PC-9 (cell line): ENCODE measurements around the gene CELF4. TPM values are rescaled to one million over a fixed set of nuclear protein-coding genes. Genes with fewer than 3 reads are reported as not detected.

Experiments used
- BruUV-seq: library from RNA; stranded (reverse); fragments of 400-500 nt; replicated peaks from 2 replicates; lab custom pipeline; 2021; lab: Mats Ljungman, UMichigan
- CTCF ChIA-PET: fragments of 300-600 bp; sonication (Branson Sonifier 250); formaldehyde crosslinking; loops from one replicate; lab custom pipeline; 2022; ENCODE audit warnings: antibody characterized with exemption; lab: Charles Lee
- POLR2A ChIA-PET: fragments of 300-600 bp; sonication (Branson Sonifier 250); formaldehyde crosslinking; loops from one replicate; lab custom pipeline; 2022; ENCODE audit warnings: antibody characterized with exemption; ENCODE audit not compliant: unreplicated experiment; lab: Charles Lee
- DNase-seq, 2 experiments: peaks; one replicate each; pipeline versions ENCODE4 v3.0.0 to v3.0.0-alpha.2; 2015 to 2022; ENCODE audit warnings: mixed read lengths in 1 of 2
- H2AFZ ChIP-seq: fragments of 200-600 bp; sonication (generic); 2 replicates; pipeline ENCODE4 v1.8.1; 2017; ENCODE audit warnings: antibody characterized with exemption
- H3F3A ChIP-seq: fragments of 200-600 bp; sonication (generic); 2 replicates; pipeline ENCODE4 v1.8.1; 2017; ENCODE audit warnings: antibody characterized with exemption, mild to moderate bottlenecking, low read depth; ENCODE audit not compliant: insufficient read depth
- H3K27ac ChIP-seq: fragments of 200-600 bp; sonication (generic); 2 replicates; pipeline ENCODE4 v1.6.1; 2016; ENCODE audit warnings: mixed run types
- H3K27me3 ChIP-seq: fragments of 200-600 bp; sonication (generic); 2 replicates; pipeline ENCODE4 v1.6.1; 2016; ENCODE audit warnings: low read depth, mixed run types; ENCODE audit not compliant: insufficient read depth
- H3K36me3 ChIP-seq: fragments of 200-600 bp; sonication (generic); 2 replicates; pipeline ENCODE4 v1.6.1; 2016; ENCODE audit warnings: low read depth, mixed run types
- H3K4me1 ChIP-seq: fragments of 200-600 bp; sonication (generic); replicated peaks from 2 replicates; pipeline ENCODE4 v1.6.1; 2016; ENCODE audit warnings: mixed run types; ENCODE audit not compliant: insufficient read depth
- H3K4me2 ChIP-seq: fragments of 200-600 bp; sonication (generic); 2 replicates; pipeline ENCODE4 v1.6.1; 2017; ENCODE audit warnings: mixed run types
- H3K4me3 ChIP-seq: fragments of 200-600 bp; sonication (generic); 2 replicates; pipeline ENCODE4 v1.6.1; 2016; ENCODE audit warnings: mixed run types
- H3K79me2 ChIP-seq: fragments of 200-600 bp; sonication (generic); 2 replicates; pipeline ENCODE4 v1.6.1; 2017; ENCODE audit warnings: low read depth, mixed run types
- H3K9me2 ChIP-seq: fragments of 200-600 bp; sonication (generic); 2 replicates; pipeline ENCODE4 v1.8.1; 2017; ENCODE audit warnings: mild to moderate bottlenecking; ENCODE audit not compliant: insufficient read depth
- H3K9me3 ChIP-seq: fragments of 200-600 bp; sonication (generic); 2 replicates; pipeline ENCODE4 v1.8.1; 2016; ENCODE audit warnings: low read depth; ENCODE audit not compliant: insufficient read depth
- H4K20me1 ChIP-seq: fragments of 200-600 bp; sonication (generic); 2 replicates; pipeline ENCODE4 v1.8.1; 2017; ENCODE audit not compliant: insufficient read depth
- CTCF ChIP-seq: fragments of 200-600 bp; sonication (generic); conservative IDR thresholded peaks from 2 replicates; pipeline ENCODE4 v1.6.1; 2017; ENCODE audit warnings: mixed run types, antibody characterized with exemption, mild to moderate bottlenecking, moderate library complexity
- EZH2 ChIP-seq: fragments of 200-600 bp; sonication (generic); IDR thresholded peaks from 2 replicates; pipeline ENCODE4 v1.8.0; 2017; ENCODE audit warnings: antibody characterized with exemption, low read depth
- intact Hi-C: fragments of 100-400 bp; cut with micrococcal nuclease; formaldehyde crosslinking; loops from one replicate; pipeline ENCODE4 v1.10.0; 2022; ENCODE audit not compliant: unreplicated experiment
- total RNA-seq: library from RNA; stranded (reverse); gene quantifications from 2 replicates; pipeline ENCODE4 v1.2.3, GENCODE V29; 2021

The CELF4 gene
- total RNA-seq, 1 experiment from 2014 or later, result 1.2 TPM

DNA sequence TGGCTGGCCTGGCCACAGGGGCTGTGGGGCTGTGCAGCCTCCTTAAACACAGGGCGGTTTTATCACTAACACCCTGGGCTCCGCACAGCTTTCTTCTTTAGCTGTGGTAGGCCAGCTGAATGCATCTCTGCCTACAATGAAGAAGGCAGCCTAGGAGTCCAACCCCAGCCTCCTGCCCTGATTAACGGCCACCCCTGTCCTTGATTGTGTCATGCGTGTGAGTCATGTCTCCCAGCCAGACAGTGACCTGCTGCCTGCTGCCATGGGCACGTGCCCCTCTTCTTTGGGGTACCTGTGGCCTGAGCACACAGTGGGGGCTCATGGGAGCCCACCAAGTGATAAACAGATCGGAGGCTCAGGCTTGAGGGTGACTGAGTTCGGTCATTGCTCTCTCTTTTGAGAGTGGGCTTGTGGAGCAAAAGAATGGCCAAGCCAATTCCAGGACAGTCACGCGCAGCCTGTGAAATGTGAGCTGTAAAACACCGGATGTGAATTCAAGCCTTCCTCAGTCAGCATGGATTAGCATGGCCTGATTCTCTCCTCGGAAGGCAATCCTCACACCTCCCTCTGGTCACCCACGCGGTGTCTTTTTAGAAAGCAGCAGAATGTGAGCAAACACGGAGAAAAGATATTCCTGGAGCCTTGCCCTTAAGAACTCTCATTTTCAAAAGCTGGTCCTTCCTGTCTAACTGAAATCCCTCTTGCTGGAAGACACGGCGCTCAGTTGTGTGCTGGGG, 144.1 kb downstream of the CELF4 start:
- Histone ChIP-seq H4K20me1 (no peaks in the 10 kb centered on the region), H2AFZ (no peak overlapping the region), H3K36me3 (no peaks in the 10 kb centered on the region), H3K4me2 (no peak overlapping the region), H3K79me2 (no peaks in the 10 kb centered on the region), H3K9me2 (no peaks in the 10 kb centered on the region), H3K9me3 (no peaks in the 10 kb centered on the region), H3K27ac (no peak overlapping the region), H3K27me3 (no peaks in the 10 kb centered on the region), H3K4me1 (no peaks in the 10 kb centered on the region), H3K4me3 (no peak overlapping the region), H3F3A (no peaks in the 10 kb centered on the region)
- BruUV-seq, result no TSS peak
- TF ChIP-seq EZH2, result no peak
- TF ChIP-seq CTCF, result no peak
- no peak for DNase-seq
- CTCF ChIA-PET, result no interaction called here
- intact Hi-C loops, result no loop called here
- POLR2A ChIA-PET, result no interaction called here

DNA sequence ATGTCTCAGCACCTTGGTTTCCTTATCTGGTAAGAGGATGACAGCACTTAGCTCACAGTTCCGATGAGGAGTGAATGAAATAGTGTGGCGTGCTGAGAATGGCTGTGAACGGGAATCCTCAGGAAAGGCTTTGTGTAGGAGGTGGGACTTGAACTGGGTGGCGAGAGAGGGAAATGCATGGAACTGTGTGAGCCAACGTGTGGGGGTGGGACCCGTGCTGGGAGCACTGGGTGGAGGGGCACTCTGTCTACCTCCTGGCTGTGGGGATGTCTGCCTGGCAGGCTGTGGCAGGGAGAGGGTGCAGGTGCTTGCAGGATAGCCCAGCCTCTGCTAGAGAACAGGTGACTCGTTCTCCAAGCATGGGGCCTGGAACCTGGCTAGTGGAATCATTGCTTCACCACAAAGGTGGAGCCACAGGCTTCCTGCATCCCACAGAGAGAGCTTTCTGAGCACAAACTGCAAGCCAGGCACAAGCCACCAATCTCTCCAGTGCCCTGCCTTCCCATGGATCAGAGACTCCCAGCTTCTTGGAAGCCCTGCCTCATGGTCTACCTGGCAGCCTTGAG, 145.2 kb downstream of the CELF4 start:
- DNase-seq, result no peak
- TF ChIP-seq CTCF, result no peak
- TF ChIP-seq EZH2, result no peak
- no peaks in the 10 kb centered on the region for H3K4me1 ChIP-seq
- H3K79me2 ChIP-seq, result no peaks in the 10 kb centered on the region
- H3F3A ChIP-seq, result no peaks in the 10 kb centered on the region
- no peak overlapping the region for H2AFZ ChIP-seq
- no peaks in the 10 kb centered on the region for H3K36me3 ChIP-seq
- H3K9me3 ChIP-seq, result no peaks in the 10 kb centered on the region
- POLR2A ChIA-PET, result no interaction called here
- no TSS peak for BruUV-seq
- no peak overlapping the region for H3K4me3 ChIP-seq
- intact Hi-C loops, result no loop called here
- H3K27me3 ChIP-seq, result no peaks in the 10 kb centered on the region
- H3K4me2 ChIP-seq, result no peak overlapping the region
- H4K20me1 ChIP-seq, result no peaks in the 10 kb centered on the region
- H3K9me2 ChIP-seq, result no peaks in the 10 kb centered on the region
- H3K27ac ChIP-seq, result no peak overlapping the region
- CTCF ChIA-PET, result no interaction called here

DNA sequence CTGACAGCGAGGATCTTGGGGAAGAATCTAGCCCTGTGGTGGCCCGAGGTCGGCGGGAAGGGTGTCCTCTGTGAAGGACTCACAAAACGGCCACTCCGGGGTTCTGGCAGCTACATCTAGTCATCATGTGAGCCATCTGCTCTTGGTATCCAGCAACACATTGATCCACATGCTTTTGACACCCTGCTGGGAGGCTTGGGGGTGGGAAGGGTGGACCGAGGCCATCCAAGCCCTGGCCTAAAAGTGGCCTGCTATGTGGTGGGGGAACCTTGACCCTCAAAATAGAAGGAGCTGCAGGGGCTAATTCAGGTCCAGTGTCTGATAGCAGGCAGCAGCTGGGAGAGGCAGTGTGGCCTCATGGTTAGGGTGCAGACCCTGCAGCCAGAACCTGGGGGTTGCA, 145.7 kb downstream of the CELF4 start:
- Histone ChIP-seq H3F3A (no peaks in the 10 kb centered on the region), H3K9me3 (no peaks in the 10 kb centered on the region), H3K27ac (no peak overlapping the region), H3K4me1 (no peaks in the 10 kb centered on the region), H3K79me2 (no peaks in the 10 kb centered on the region), H2AFZ (no peak overlapping the region), H3K9me2 (no peaks in the 10 kb centered on the region), H3K36me3 (no peaks in the 10 kb centered on the region), H3K27me3 (no peaks in the 10 kb centered on the region), H4K20me1 (no peaks in the 10 kb centered on the region), H3K4me3 (no peak overlapping the region), H3K4me2 (no peak overlapping the region)
- no peak for TF ChIP-seq EZH2
- no peak for TF ChIP-seq CTCF
- DNase-seq, result no peak
- ChIA-PET CTCF (no interaction called here), POLR2A (no interaction called here)
- BruUV-seq, result no TSS peak
- intact Hi-C loops, result no loop called here
